ENCODE results near the gene ZBTB42.

Gene ZBTB42

GRCh38 chr14:104769324-104770071 is 31.4 kb upstream of the ZBTB42 start:
- no peak for DNase-seq (ENCODE audit: low read depth)

- DNase-seq (ENCODE audit: low read depth): no peak
These were observed 30.8 kb upstream of the ZBTB42 start for GRCh38 chr14:104770072-104770579.

GRCh38 chr14:104770851-104771272 is 30.0 kb upstream of the ZBTB42 start:
- DNase-seq (ENCODE audit: low read depth): no peak

- DNase-seq (ENCODE audit: low read depth): no peak
These were observed 29.5 kb upstream of the ZBTB42 start for GRCh38 chr14:104771374-104771773.

GRCh38 chr14:104771918-104772706 is 28.8 kb upstream of the ZBTB42 start:
- no peak for DNase-seq (ENCODE audit: low read depth)

- DNase-seq (ENCODE audit: low read depth): no peak
These were observed 28.0 kb upstream of the ZBTB42 start for GRCh38 chr14:104772707-104773504.

GRCh38 chr14:104773505-104774452 is 27.1 kb upstream of the ZBTB42 start:
- no peak for DNase-seq (ENCODE audit: low read depth)

GRCh38 chr14:104774453-104775072 is 26.3 kb upstream of the ZBTB42 start:
- DNase-seq (ENCODE audit: low read depth): no peak

GRCh38 chr14:104775073-104775489 is 25.8 kb upstream of the ZBTB42 start:
- no peak for DNase-seq (ENCODE audit: low read depth)

GRCh38 chr14:104776481-104776880 is 24.4 kb upstream of the ZBTB42 start:
- no peak for DNase-seq (ENCODE audit: low read depth)

GRCh38 chr14:104776961-104777807 is 23.7 kb upstream of the ZBTB42 start:
- no peak for DNase-seq (ENCODE audit: low read depth)

- no peak for DNase-seq (ENCODE audit: low read depth)
These were observed 23.1 kb upstream of the ZBTB42 start for GRCh38 chr14:104777808-104778249.

GRCh38 chr14:104778694-104779331 is 22.1 kb upstream of the ZBTB42 start:
- DNase-seq (ENCODE audit: low read depth): no peak

- no peak for DNase-seq (ENCODE audit: low read depth)
These were observed 21.0 kb upstream of the ZBTB42 start for GRCh38 chr14:104779776-104780512.

GRCh38 chr14:104780513-104781030 is 20.3 kb upstream of the ZBTB42 start:
- DNase-seq (ENCODE audit: low read depth): no peak

GRCh38 chr14:104781271-104782077 is 19.4 kb upstream of the ZBTB42 start:
- DNase-seq (ENCODE audit: low read depth): no peak

- no peak for DNase-seq (ENCODE audit: low read depth)
These were observed 18.7 kb upstream of the ZBTB42 start for GRCh38 chr14:104782086-104782807.
